ENCODE data around the gene PRXL2B. TPM values are rescaled to one million over a fixed set of nuclear protein-coding genes. Genes with fewer than 3 reads are reported as not detected.

PRXL2B gene
- total and polyA plus RNA-seq, 2 experiments from 2014 or later, result 25.5 to 44.0 TPM

GRCh38 chr1:2603521-2604155 is 17.1 kb downstream of the PRXL2B start (continued):
- no peak for TF ChIP-seq ZNF462 (CRISPR knock-in tag; IDR thresholded peaks at IDR 0.05)
- no peak for TF ChIP-seq POLR2AphosphoS5 (IDR thresholded peaks at IDR 0.05; ENCODE audit: low read depth)
- no peak for TF ChIP-seq STAT1 (IDR thresholded peaks at IDR 0.05; ENCODE audit: unreplicated experiment)
- TF ChIP-seq ZNF114 (CRISPR knock-in tag; IDR thresholded peaks at IDR 0.05), result no peak
- TF ChIP-seq NANOG (IDR thresholded peaks at IDR 0.05; ENCODE audit: borderline replicate concordance), result no peak
- no peak for TF ChIP-seq CREB1 (CRISPR knock-in tag; IDR thresholded peaks at IDR 0.05; ENCODE audit: low read depth)
- TF ChIP-seq JUNB (IDR thresholded peaks at IDR 0.05; ENCODE audit: unreplicated experiment), result no peak
- TF ChIP-seq EZH2 (IDR thresholded peaks at IDR 0.05; ENCODE audit: low read depth, unreplicated experiment), result no peak

GRCh38 chr1:2604156-2604843 is 17.7 kb downstream of the PRXL2B start:
- H4K20me1 ChIP-seq (replicated peaks; ENCODE audit: insufficient read depth), result no peaks in the 10 kb centered on the region
- H2AFZ ChIP-seq, result no peak overlapping the region
- no peaks in the 10 kb centered on the region for H3K4me1 ChIP-seq (ENCODE audit: insufficient read depth)
- Mint-ChIP-seq H3K9me3 (no peaks in the 10 kb centered on the region), H3K27me3 (ENCODE audit: insufficient read depth, low read depth, poor library complexity) (peaks cover 3% of the 10 kb centered on the region), H3K27ac (no peak overlapping the region), H3K4me1 (no peaks in the 10 kb centered on the region), H3K36me3 (ENCODE audit: low read depth) (no peaks in the 10 kb centered on the region), H3K4me3 (no peak overlapping the region)
- DNase-seq (ENCODE audit: low spot score) (no peak), ATAC-seq (no peak)
- H3K9me2 ChIP-seq (ENCODE audit: insufficient read depth), result no peaks in the 10 kb centered on the region
- no peaks in the 10 kb centered on the region for H3K79me2 ChIP-seq (replicated peaks; ENCODE audit: insufficient read depth)
- H3K27me3 ChIP-seq (ENCODE audit: insufficient read depth), result no peaks in the 10 kb centered on the region
- H3K36me3 ChIP-seq (ENCODE audit: insufficient read depth), result no peaks in the 10 kb centered on the region
- H3F3A ChIP-seq (replicated peaks; ENCODE audit: low read depth), result no peaks in the 10 kb centered on the region
- H3K27ac ChIP-seq (ENCODE audit: low read depth), result no peak overlapping the region
- no peak overlapping the region for H3K4me2 ChIP-seq
- H3K4me3 ChIP-seq, result no peak overlapping the region
- TF ChIP-seq ZNF114 (CRISPR knock-in tag; IDR thresholded peaks at IDR 0.05) (no peak), REST (IDR thresholded peaks at IDR 0.05; ENCODE audit: unreplicated experiment) (no peak)
